CD14-positive monocyte (primary cell): ENCODE measurements around the gene SYTL5. TPM values are rescaled to one million over a fixed set of nuclear protein-coding genes. Genes with fewer than 3 reads are reported as not detected.

Source experiments
- DNase-seq, 3 donors: peaks; one replicate each; pipeline ENCODE4 v3.0.0-alpha.2; 2011 to 2022
- H2AFZ ChIP-seq: 2 replicates; pipeline ENCODE4 v1.6.0; 2012; ENCODE audit warnings: mild to moderate bottlenecking, low read depth, low read length, inconsistent platforms; ENCODE audit not compliant: insufficient read depth, poor library complexity, severe bottlenecking
- H3K27ac ChIP-seq, 2 donors: 1 replicate in 1 of 2; 2 replicates in 1 of 2; pipeline ENCODE4 v1.5.1; 2012 to 2013; ENCODE audit warnings: low read length in 2 of 2, control low read depth in 1 of 2, inconsistent platforms in 1 of 2, low read depth in 1 of 2, mild to moderate bottlenecking in 1 of 2
- H3K27me3 ChIP-seq, 2 donors: one replicate each; pipeline versions ENCODE4 v1.6.0 to v1.6.1; 2011 to 2013; ENCODE audit warnings: low read length in 2 of 2; ENCODE audit not compliant: control insufficient read depth in 2 of 2, insufficient read depth in 2 of 2
- H3K36me3 ChIP-seq, 2 donors: replicated peaks in 1 of 2; 1 replicate in 1 of 2; 2 replicates in 1 of 2; pipeline versions ENCODE4 v1.5.1 to v1.6.1; 2012 to 2013; ENCODE audit warnings: low read length in 2 of 2, control low read depth in 1 of 2, inconsistent platforms in 1 of 2, mild to moderate bottlenecking in 1 of 2; ENCODE audit not compliant: insufficient read depth in 2 of 2, control insufficient read depth in 1 of 2
- H3K4me1 ChIP-seq, 2 donors: 1 replicate in 1 of 2; 2 replicates in 1 of 2; pipeline versions ENCODE4 v1.5.1 to v1.6.1; 2012 to 2013; ENCODE audit warnings: low read length in 2 of 2, control low read depth in 1 of 2, inconsistent platforms in 1 of 2, mild to moderate bottlenecking in 1 of 2, moderate library complexity in 1 of 2; ENCODE audit not compliant: insufficient read depth in 2 of 2, control insufficient read depth in 1 of 2
- H3K4me2 ChIP-seq: replicated peaks from 2 replicates; pipeline ENCODE3; 2012; ENCODE audit warnings: low read length, moderate library complexity, mild to moderate bottlenecking; ENCODE audit not compliant: poor library complexity, severe bottlenecking; ENCODE audit errors: extremely low read depth
- H3K4me3 ChIP-seq, 3 experiments: fragments of 200-600 bp in 1 of 3; sonication (generic) in 1 of 3; replicated peaks in 1 of 3; 1 replicate in 2 of 3; 2 replicates in 1 of 3; pipeline ENCODE4 v1.5.1; 2011 to 2013; ENCODE audit warnings: low read length in 3 of 3, mild to moderate bottlenecking in 3 of 3, control low read depth in 2 of 3, low read depth in 2 of 3, inconsistent platforms in 1 of 3, moderate library complexity in 1 of 3
- H3K79me2 ChIP-seq: 2 replicates; pipeline ENCODE4 v1.6.0; 2012; ENCODE audit warnings: mild to moderate bottlenecking, control low read depth, inconsistent platforms, low read length, moderate library complexity; ENCODE audit not compliant: insufficient read depth
- H3K9ac ChIP-seq: 2 replicates; pipeline ENCODE4 v1.6.0; 2017; ENCODE audit warnings: low read length, mild to moderate bottlenecking; ENCODE audit not compliant: insufficient read depth, poor library complexity, severe bottlenecking
- H3K9me3 ChIP-seq, 2 donors: replicated peaks in 1 of 2; 1 replicate in 1 of 2; 2 replicates in 1 of 2; pipeline versions ENCODE4 v1.5.1 to v1.6.1; 2012 to 2013; ENCODE audit warnings: low read length in 2 of 2, control low read depth in 1 of 2; ENCODE audit not compliant: control insufficient read depth in 1 of 2, insufficient read depth in 1 of 2
- H4K20me1 ChIP-seq: 2 replicates; pipeline ENCODE4 v1.6.0; 2012; ENCODE audit warnings: mild to moderate bottlenecking, low read length, control low read depth, moderate library complexity; ENCODE audit not compliant: insufficient read depth
- H3K27ac Mint-ChIP-seq, 7 donors: one replicate each; pipeline ENCODE4 v1.8.0; 2020; ENCODE audit warnings: mild to moderate bottlenecking in 7 of 7, mixed read lengths in 7 of 7, moderate library complexity in 6 of 7, inconsistent platforms in 2 of 7
- H3K27me3 Mint-ChIP-seq, 3 donors: one replicate each; pipeline ENCODE4 v1.8.0; 2021 to 2022; ENCODE audit warnings: low read depth in 3 of 3, mild to moderate bottlenecking in 3 of 3, mixed read lengths in 3 of 3, moderate library complexity in 3 of 3, inconsistent platforms in 1 of 3
- H3K36me3 Mint-ChIP-seq, 2 donors: one replicate each; pipeline ENCODE4 v1.8.0; 2020; ENCODE audit warnings: mixed read lengths in 2 of 2, inconsistent platforms in 1 of 2, mild to moderate bottlenecking in 1 of 2
- H3K4me1 Mint-ChIP-seq: one replicate; pipeline ENCODE4 v1.8.0; 2020; ENCODE audit warnings: mild to moderate bottlenecking, mixed read lengths
- H3K4me3 Mint-ChIP-seq, 2 donors: one replicate each; pipeline ENCODE4 v1.8.0; 2020; ENCODE audit warnings: mild to moderate bottlenecking in 2 of 2, mixed read lengths in 2 of 2, moderate library complexity in 1 of 2
- H3K9me3 Mint-ChIP-seq, 7 donors: one replicate each; pipeline ENCODE4 v1.8.0; 2020 to 2022; ENCODE audit warnings: mixed read lengths in 7 of 7, mild to moderate bottlenecking in 6 of 7, moderate library complexity in 6 of 7, inconsistent platforms in 2 of 7
- WGBS: methylation state at CpG from one replicate; pipeline ENCODE4 v1.1.5; 2013; ENCODE audit warnings: missing lambda C conversion rate; ENCODE audit not compliant: insufficient coverage; 5-methylcytosine and 5-hydroxymethylcytosine counted together
- intact Hi-C, 2 donors: fragments of 100-400 bp; cut with micrococcal nuclease; formaldehyde crosslinking; loops; one replicate each; pipeline versions ENCODE4 v1.15.0 to v1.15.1; 2023
- polyA plus RNA-seq, 3 donors: library from polyadenylated mRNA; depleted of rRNA in 1 of 3; unstranded in 2 of 3; stranded (reverse) in 1 of 3; fragments of 300-500 nt in 2 of 3; fragments of >200 nt in 1 of 3; fragmentation: Illumina TruSeq in 2 of 3; gene quantifications; 1 replicate in 2 of 3; 2 replicates in 1 of 3; pipeline ENCODE4 v1.2.3, GENCODE V29; 2012 to 2021
- TF ChIP-seq, protein P1 (sequence below): fragments of 200-600 bp; IDR thresholded peaks from one replicate; pipeline ENCODE4 v1.8.0; 2022; ENCODE audit warnings: antibody characterized with exemption, mild to moderate bottlenecking

SYTL5 gene
- polyA plus RNA-seq, 3 donors: not detected

DNA sequence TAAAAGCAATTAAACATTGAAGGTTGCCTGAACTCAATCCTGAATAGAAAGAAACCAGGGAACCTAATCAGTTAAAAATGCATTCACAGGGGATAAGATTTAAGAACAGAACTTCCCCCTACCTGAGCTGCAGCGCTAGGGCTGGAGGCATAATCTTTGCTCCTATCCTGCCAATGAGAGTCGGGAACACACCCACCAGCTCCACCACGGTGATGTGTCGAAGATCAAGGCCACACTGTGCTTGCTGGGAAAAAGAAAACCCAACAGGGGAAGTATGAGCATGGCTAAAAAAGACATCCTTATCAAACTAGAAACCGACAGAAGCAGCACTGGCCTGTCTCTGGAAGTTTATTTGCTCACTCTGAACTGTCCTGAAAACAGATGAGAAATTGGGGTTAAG is 148.0 kb downstream of the SYTL5 start:
- H3K27me3 Mint-ChIP-seq: peaks cover 0 to 4% (median 3%) of the 10 kb centered on the region in 3 donors
- intact Hi-C loops: no loop called here
- H3K27ac Mint-ChIP-seq: no peak overlapping the region
- H3K79me2 ChIP-seq: no peaks in the 10 kb centered on the region
- H3K4me1 ChIP-seq: no peaks in the 10 kb centered on the region
- H3K4me2 ChIP-seq: no peak overlapping the region
- no peak overlapping the region for H3K4me3 ChIP-seq
- no peak overlapping the region for H3K4me3 Mint-ChIP-seq
- H3K27me3 ChIP-seq: no peaks in the 10 kb centered on the region
- H3K27ac ChIP-seq: no peak overlapping the region
- no peaks in the 10 kb centered on the region for H3K9me3 ChIP-seq
- no peaks in the 10 kb centered on the region for H3K36me3 Mint-ChIP-seq
- no peaks in the 10 kb centered on the region for H4K20me1 ChIP-seq
- TF ChIP-seq, protein P1, sequence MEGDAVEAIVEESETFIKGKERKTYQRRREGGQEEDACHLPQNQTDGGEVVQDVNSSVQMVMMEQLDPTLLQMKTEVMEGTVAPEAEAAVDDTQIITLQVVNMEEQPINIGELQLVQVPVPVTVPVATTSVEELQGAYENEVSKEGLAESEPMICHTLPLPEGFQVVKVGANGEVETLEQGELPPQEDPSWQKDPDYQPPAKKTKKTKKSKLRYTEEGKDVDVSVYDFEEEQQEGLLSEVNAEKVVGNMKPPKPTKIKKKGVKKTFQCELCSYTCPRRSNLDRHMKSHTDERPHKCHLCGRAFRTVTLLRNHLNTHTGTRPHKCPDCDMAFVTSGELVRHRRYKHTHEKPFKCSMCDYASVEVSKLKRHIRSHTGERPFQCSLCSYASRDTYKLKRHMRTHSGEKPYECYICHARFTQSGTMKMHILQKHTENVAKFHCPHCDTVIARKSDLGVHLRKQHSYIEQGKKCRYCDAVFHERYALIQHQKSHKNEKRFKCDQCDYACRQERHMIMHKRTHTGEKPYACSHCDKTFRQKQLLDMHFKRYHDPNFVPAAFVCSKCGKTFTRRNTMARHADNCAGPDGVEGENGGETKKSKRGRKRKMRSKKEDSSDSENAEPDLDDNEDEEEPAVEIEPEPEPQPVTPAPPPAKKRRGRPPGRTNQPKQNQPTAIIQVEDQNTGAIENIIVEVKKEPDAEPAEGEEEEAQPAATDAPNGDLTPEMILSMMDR: no peak
- WGBS: 80% methylated on average over 1 of the region's 5 CpGs
- no peak overlapping the region for H2AFZ ChIP-seq
- DNase-seq: no peak
- H3K9ac ChIP-seq: no peak overlapping the region
- H3K4me1 Mint-ChIP-seq: no peaks in the 10 kb centered on the region
- H3K9me3 Mint-ChIP-seq: no peaks in the 10 kb centered on the region
- no peaks in the 10 kb centered on the region for H3K36me3 ChIP-seq

DNA sequence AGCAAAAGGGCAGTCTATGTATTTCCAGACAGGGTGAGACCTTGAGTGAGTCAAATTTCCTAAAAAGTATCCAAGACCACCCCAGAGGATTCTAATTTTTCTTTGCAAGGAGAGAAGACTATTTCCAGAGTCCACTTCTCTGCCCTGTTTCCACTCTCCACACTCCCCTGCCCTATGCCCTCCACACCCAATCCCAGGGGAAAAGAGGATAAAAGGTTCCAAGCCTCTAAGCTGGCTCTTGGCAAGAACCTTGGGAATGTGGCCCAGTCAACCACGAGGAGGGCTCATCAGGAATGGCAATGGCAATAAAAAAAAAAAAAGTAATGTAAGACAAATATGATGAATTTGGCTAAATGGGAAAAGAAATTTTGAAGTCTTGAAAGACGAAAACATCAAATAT is 148.5 kb downstream of the SYTL5 start:
- H3K4me1 ChIP-seq: no peaks in the 10 kb centered on the region
- no peaks in the 10 kb centered on the region for H3K9me3 Mint-ChIP-seq
- H3K4me2 ChIP-seq: no peak overlapping the region
- no peaks in the 10 kb centered on the region for H4K20me1 ChIP-seq
- no peaks in the 10 kb centered on the region for H3K79me2 ChIP-seq
- no peak overlapping the region for H3K27ac Mint-ChIP-seq
- H3K4me3 Mint-ChIP-seq: no peak overlapping the region
- no peaks in the 10 kb centered on the region for H3K36me3 ChIP-seq
- no peak overlapping the region for H3K4me3 ChIP-seq
- TF ChIP-seq, protein P1: no peak
- H3K9ac ChIP-seq: no peak overlapping the region
- H3K9me3 ChIP-seq: no peaks in the 10 kb centered on the region
- no peak for DNase-seq
- peaks cover 0 to 4% (median 3%) of the 10 kb centered on the region in 3 donors for H3K27me3 Mint-ChIP-seq
- H3K4me1 Mint-ChIP-seq: no peaks in the 10 kb centered on the region
- H3K27me3 ChIP-seq: no peaks in the 10 kb centered on the region
- H2AFZ ChIP-seq: no peak overlapping the region
- intact Hi-C loops: no loop called here
- WGBS: no CpG with 5 or more reads among the region's 2 CpGs
- H3K36me3 Mint-ChIP-seq: no peaks in the 10 kb centered on the region
- no peak overlapping the region for H3K27ac ChIP-seq
